HG03460 (cell line): Measurements from ENCODE around the gene DLG4.
"Not testable (repeated sequence)": the region's sequence is repeated elsewhere in the genome, so short reads cannot be mapped to it uniquely, and the experiment has no call there.

Experiments
- ATAC-seq: cut with Tn5 transposase; IDR thresholded peaks from one replicate; pipeline ENCODE4 v1.9.1; 2021; ENCODE audit not compliant: unreplicated experiment

Gene DLG4

GRCh38 chr17:7168841-7169564 lies 50.6 kb downstream of the DLG4 start:
- ATAC-seq = not testable (repeated sequence)

GRCh38 chr17:7167832-7168231 lies 51.8 kb downstream of the DLG4 start:
- no peak for ATAC-seq

- ATAC-seq = no peak
Measured at GRCh38 chr17:7166873-7167272, 52.8 kb downstream of the DLG4 start.

- not testable (repeated sequence) for ATAC-seq
Measured at GRCh38 chr17:7159571-7159970, 60.1 kb downstream of the DLG4 start.

- ATAC-seq = not testable (repeated sequence)
Measured at GRCh38 chr17:7158424-7158823, 61.2 kb downstream of the DLG4 start.

GRCh38 chr17:7156342-7156940 lies 63.2 kb downstream of the DLG4 start:
- ATAC-seq = no peak

GRCh38 chr17:7147772-7148171 lies 71.9 kb downstream of the DLG4 start:
- no peak for ATAC-seq

- no peak for ATAC-seq
Measured at GRCh38 chr17:7146115-7146514, 73.5 kb downstream of the DLG4 start.

GRCh38 chr17:7144213-7144612 lies 75.4 kb downstream of the DLG4 start:
- no peak for ATAC-seq

- no peak for ATAC-seq
Measured at GRCh38 chr17:7141824-7142223, 77.8 kb downstream of the DLG4 start.

GRCh38 chr17:7139400-7139799 lies 80.2 kb downstream of the DLG4 start:
- no peak for ATAC-seq

- ATAC-seq = no peak
Measured at GRCh38 chr17:7138800-7139381, 80.7 kb downstream of the DLG4 start.

GRCh38 chr17:7137171-7137943 lies 82.3 kb downstream of the DLG4 start:
- ATAC-seq = no peak
